ENCODE data around the gene COX19.
"Not testable (repeated sequence)": the region's sequence is repeated elsewhere in the genome, so short reads cannot be mapped to it uniquely, and the experiment has no call there.

Gene COX19

DNA sequence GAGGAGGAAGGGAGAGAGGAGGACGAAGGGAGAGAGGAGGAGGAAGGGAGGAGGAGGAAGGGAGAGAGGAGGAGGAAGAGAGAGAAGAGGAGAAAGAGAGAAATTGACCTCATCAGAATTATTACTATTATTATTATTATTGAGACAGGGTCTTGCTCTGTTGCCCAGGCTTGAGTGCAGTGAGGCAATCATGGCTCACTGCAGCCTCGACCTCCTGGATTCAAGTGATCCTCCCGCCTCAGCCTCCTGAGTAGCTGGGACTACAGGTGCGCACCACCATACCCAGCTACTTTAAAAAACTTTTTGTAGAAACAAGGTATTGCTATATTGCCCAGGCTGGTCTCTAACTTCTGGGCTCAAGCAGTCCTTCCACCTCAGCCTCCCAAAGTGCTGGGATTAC, 31.6 kb downstream of the COX19 start:
- H3K9me3 ChIP-seq (ENCODE audit: low read length); H2AFZ ChIP-seq (ENCODE audit: low read depth, low read length); H3K4me1 ChIP-seq (ENCODE audit: insufficient read depth, low read length); H3K4me3 ChIP-seq (ENCODE audit: low read length); H3K36me3 ChIP-seq (ENCODE audit: insufficient read depth, low read length): not testable (repeated sequence)
- peaks cover 14% of the 10 kb centered on the region for H3K27me3 ChIP-seq (ENCODE audit: insufficient read depth, low read length)

DNA sequence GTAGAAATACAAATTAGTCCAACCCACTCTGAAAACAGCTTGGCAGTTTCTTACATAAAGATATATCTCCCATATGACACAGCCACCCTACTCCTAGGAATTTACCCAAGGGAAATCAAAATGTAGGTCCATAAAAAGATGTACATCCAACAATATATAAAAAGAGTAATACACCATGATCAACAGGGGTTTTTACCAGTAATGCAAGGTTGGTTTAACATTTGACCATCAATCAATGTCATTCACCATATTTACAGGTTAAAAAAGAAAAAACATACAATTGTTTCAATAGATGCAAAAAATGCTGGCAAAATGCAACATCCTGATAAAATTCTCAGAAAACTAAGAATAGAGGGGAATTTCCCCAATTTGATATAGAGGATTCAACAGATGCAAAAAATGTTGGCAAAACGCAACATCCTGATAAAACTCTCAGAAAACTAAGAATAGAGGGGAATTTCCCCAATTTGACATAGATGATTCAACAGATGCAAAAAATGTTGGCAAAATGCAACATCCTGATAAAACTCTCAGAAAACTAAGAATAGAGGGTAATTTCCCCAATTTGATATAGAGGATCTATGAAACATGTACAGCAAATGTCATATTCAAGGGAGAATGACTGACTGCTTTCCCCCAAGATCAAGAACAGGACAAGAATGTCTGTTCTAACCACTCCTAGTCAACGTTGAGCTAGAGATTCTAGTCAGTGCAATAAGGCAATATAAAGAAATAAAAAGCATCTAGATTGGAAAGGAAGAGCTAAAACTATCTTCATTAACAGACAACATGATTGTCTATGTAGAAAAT, 34.5 kb downstream of the COX19 start:
- Histone ChIP-seq H3K27me3 (ENCODE audit: insufficient read depth, low read length) (peaks cover 14% of the 10 kb centered on the region), H3K4me1 (ENCODE audit: insufficient read depth, low read length) (no peaks in the 10 kb centered on the region), H3K4me3 (ENCODE audit: low read length) (no peak overlapping the region), H3K36me3 (ENCODE audit: insufficient read depth, low read length) (no peaks in the 10 kb centered on the region), H3K9me3 (ENCODE audit: low read length) (peaks cover 7% of the 10 kb centered on the region), H2AFZ (ENCODE audit: low read depth, low read length) (no peak overlapping the region)

- Histone ChIP-seq H3K9me3 (ENCODE audit: low read length) (peaks cover 7% of the 10 kb centered on the region), H3K27me3 (ENCODE audit: insufficient read depth, low read length) (peaks cover 10% of the 10 kb centered on the region), H3K4me3 (ENCODE audit: low read length) (no peak overlapping the region), H3K36me3 (ENCODE audit: insufficient read depth, low read length) (no peaks in the 10 kb centered on the region), H2AFZ (ENCODE audit: low read depth, low read length) (no peak overlapping the region), H3K4me1 (ENCODE audit: insufficient read depth, low read length) (no peaks in the 10 kb centered on the region)
Measured at GRCh38 chr7:939843-940242, 35.5 kb downstream of the COX19 start.

DNA sequence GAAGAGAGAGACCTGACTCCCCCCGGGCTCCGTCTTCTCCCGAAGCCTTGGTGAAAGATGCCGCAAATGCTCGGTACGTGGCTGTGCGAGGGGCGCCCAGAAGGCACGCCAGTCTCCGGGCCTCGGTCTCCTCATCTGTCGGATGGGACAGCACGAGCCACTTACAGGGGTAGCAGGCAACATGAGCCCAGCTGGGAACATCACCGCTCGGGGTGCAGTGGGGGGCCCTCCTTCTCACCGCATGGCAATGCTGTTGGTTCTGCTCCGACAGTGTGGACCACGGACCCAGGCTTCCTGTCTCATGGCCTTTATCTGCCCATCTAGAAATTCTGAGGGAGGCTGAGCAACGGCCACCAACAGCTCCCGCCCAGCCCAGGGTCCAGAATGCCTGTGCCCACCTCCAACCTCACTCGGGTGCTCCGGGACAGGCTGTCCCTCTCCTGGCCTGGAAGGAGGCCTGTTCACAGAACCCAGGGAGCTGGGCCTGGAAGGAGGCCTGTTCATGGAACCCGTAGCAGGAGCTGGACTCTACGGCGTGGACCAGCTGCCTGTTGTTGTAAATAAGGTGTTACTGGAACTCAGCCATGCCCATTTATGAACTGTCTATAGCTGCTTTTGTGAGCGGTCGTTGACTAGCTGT, 36.7 kb downstream of the COX19 start:
- H3K36me3 ChIP-seq (ENCODE audit: insufficient read depth, low read length) = no peaks in the 10 kb centered on the region
- peaks cover 7% of the 10 kb centered on the region for H3K9me3 ChIP-seq (ENCODE audit: low read length)
- H2AFZ ChIP-seq (ENCODE audit: low read depth, low read length) = no peak overlapping the region
- H3K4me1 ChIP-seq (ENCODE audit: insufficient read depth, low read length) = no peaks in the 10 kb centered on the region
- H3K27me3 ChIP-seq (ENCODE audit: insufficient read depth, low read length) = peaks cover 10% of the 10 kb centered on the region
- no peak overlapping the region for H3K4me3 ChIP-seq (ENCODE audit: low read length)

DNA sequence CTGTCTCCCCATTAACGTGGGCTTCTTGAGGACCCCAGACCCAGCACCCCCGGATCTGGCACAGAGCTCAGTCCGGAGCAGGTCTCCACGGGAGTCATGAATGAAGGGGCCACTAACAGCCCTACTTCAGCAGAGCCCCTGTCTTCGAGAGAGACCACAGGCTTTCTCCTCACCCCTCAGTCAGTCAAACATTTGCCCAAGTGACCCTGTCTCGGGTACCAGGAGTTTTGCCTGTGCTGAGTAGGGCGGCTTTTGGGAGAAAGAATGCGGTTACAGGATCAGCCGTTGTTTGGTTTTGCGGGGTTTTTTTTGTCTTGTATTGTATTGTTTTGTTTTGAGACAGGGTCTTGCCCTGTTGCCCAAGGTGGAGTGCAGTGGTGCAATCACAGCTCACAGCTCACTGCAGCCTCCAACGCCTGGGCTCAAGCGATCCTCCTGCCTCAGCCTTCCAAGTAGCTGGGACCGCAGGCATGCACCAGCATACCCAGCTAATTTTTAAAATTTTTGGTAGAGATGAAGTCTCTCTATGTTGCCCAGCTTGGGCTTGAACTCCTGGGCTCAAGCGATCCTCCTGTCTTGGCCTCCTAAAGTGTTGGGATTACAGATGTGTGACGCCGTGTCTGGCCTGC, 37.4 kb downstream of the COX19 start:
- Histone ChIP-seq H2AFZ (ENCODE audit: low read depth, low read length) (no peak overlapping the region), H3K27me3 (ENCODE audit: insufficient read depth, low read length) (peaks cover 10% of the 10 kb centered on the region), H3K9me3 (ENCODE audit: low read length) (peaks cover 7% of the 10 kb centered on the region), H3K36me3 (ENCODE audit: insufficient read depth, low read length) (no peaks in the 10 kb centered on the region), H3K4me3 (ENCODE audit: low read length) (no peak overlapping the region), H3K4me1 (ENCODE audit: insufficient read depth, low read length) (no peaks in the 10 kb centered on the region)

DNA sequence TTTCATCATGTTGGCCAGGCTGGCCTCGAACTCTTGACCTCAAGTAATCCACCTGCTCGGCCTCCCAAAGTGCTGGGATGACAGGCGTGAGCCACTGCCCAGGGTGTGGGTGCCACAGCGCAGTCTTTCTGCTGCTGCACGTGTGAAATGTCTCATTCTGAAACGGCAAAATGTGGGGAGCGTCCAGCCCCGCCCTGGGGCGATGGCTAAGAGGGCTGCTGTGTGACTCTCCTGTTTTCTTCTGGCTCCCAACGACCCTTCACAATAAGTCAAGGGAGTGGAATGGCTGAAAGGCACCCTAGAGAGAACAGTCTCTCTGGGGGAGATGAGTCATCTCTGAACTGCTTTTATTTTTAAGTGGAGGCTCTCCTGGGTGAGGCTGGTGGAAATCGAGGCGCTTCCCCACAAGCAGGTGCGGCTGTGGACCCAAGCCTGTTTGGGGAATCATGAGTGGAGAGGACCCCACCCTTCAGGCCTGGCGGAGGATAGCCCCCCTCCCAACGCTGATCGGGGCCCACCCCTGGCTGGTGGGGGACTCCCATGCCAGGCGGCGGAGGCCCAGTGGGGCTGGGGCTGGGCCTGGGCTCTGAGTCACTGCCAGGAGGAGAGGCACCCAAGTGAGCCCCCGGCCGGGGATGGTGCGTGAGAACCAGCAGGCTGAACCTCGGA, 38.8 kb downstream of the COX19 start:
- Histone ChIP-seq H3K4me1 (ENCODE audit: insufficient read depth, low read length) (no peaks in the 10 kb centered on the region), H3K9me3 (ENCODE audit: low read length) (peaks cover 7% of the 10 kb centered on the region), H3K4me3 (ENCODE audit: low read length) (no peak overlapping the region), H2AFZ (ENCODE audit: low read depth, low read length) (no peak overlapping the region), H3K27me3 (ENCODE audit: insufficient read depth, low read length) (peaks cover 7% of the 10 kb centered on the region), H3K36me3 (ENCODE audit: insufficient read depth, low read length) (no peaks in the 10 kb centered on the region)

- Histone ChIP-seq H3K4me1 (ENCODE audit: insufficient read depth, low read length) (no peaks in the 10 kb centered on the region), H3K27me3 (ENCODE audit: insufficient read depth, low read length) (peaks cover 4% of the 10 kb centered on the region), H2AFZ (ENCODE audit: low read depth, low read length) (no peak overlapping the region), H3K9me3 (ENCODE audit: low read length) (peaks cover 6% of the 10 kb centered on the region), H3K4me3 (ENCODE audit: low read length) (no peak overlapping the region), H3K36me3 (ENCODE audit: insufficient read depth, low read length) (no peaks in the 10 kb centered on the region)
Measured at GRCh38 chr7:935874-936385, 39.4 kb downstream of the COX19 start.

DNA sequence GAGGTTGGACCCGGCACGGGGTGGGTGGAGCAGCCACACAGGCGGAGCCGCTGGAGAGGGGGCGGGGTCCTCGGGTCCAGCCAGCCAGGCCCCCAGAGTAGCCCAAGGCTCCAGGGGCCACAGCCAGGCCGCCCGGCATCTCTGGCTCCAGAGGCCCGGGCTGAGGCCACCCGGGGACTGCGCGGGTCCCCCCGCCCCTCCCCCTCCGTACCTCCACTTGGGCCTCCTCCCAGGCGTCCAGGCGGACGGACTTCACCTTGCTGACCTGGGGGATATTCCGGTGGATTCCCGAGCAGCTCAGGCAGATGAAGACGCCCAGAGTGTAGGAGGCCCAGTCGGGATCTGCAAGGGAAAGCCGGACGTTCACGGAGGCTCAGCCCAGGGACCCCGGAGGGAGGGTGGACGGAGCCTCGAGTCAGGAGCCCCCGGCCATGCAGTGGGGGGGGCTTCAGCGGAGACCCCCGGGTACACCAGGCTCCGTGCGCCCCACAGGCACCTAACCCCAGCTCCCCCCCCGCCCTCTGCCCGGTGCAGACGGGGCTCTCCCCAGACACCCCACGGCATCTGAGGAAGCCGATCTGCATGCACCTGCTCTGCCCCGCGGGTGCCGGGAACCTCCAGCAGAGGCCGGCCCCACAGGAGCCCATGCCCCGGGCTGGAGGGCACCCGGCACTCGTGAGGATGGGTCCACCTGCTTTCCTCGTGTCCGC, 40.0 kb downstream of the COX19 start:
- no peaks in the 10 kb centered on the region for H3K36me3 ChIP-seq (ENCODE audit: insufficient read depth, low read length)
- no peaks in the 10 kb centered on the region for H3K4me1 ChIP-seq (ENCODE audit: insufficient read depth, low read length)
- no peaks in the 10 kb centered on the region for H3K27me3 ChIP-seq (ENCODE audit: insufficient read depth, low read length)
- peaks cover 6% of the 10 kb centered on the region for H3K9me3 ChIP-seq (ENCODE audit: low read length)
- no peak overlapping the region for H3K4me3 ChIP-seq (ENCODE audit: low read length)
- H2AFZ ChIP-seq (ENCODE audit: low read depth, low read length) = no peak overlapping the region

- H2AFZ ChIP-seq (ENCODE audit: low read depth, low read length) = no peak overlapping the region
- H3K9me3 ChIP-seq (ENCODE audit: low read length) = no peaks in the 10 kb centered on the region
- no peaks in the 10 kb centered on the region for H3K4me1 ChIP-seq (ENCODE audit: insufficient read depth, low read length)
- H3K36me3 ChIP-seq (ENCODE audit: insufficient read depth, low read length) = no peaks in the 10 kb centered on the region
- no peak overlapping the region for H3K4me3 ChIP-seq (ENCODE audit: low read length)
- H3K27me3 ChIP-seq (ENCODE audit: insufficient read depth, low read length) = no peaks in the 10 kb centered on the region
Measured at GRCh38 chr7:934469-935163, 40.7 kb downstream of the COX19 start.

DNA sequence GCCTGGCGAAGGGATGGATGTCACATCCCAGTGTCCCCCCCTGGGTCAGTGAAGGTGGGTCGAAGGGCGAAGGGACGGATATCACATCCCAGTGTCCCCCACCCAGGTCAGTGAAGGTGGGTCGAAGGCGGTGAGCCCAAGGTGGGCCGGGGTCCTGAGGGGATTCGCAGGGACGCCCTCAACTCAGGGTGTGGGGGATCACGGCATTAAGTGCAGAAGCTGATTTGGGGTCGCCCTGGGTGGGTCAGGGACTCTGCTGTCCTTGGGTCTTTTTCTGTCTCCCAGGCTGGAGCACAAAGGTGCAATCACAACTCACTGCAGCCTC, 42.7 kb downstream of the COX19 start:
- H3K9me3 ChIP-seq (ENCODE audit: low read length) = no peaks in the 10 kb centered on the region
- H3K4me1 ChIP-seq (ENCODE audit: insufficient read depth, low read length) = no peaks in the 10 kb centered on the region
- no peak overlapping the region for H2AFZ ChIP-seq (ENCODE audit: low read depth, low read length)
- no peaks in the 10 kb centered on the region for H3K27me3 ChIP-seq (ENCODE audit: insufficient read depth, low read length)
- no peaks in the 10 kb centered on the region for H3K36me3 ChIP-seq (ENCODE audit: insufficient read depth, low read length)
- no peak overlapping the region for H3K4me3 ChIP-seq (ENCODE audit: low read length)

DNA sequence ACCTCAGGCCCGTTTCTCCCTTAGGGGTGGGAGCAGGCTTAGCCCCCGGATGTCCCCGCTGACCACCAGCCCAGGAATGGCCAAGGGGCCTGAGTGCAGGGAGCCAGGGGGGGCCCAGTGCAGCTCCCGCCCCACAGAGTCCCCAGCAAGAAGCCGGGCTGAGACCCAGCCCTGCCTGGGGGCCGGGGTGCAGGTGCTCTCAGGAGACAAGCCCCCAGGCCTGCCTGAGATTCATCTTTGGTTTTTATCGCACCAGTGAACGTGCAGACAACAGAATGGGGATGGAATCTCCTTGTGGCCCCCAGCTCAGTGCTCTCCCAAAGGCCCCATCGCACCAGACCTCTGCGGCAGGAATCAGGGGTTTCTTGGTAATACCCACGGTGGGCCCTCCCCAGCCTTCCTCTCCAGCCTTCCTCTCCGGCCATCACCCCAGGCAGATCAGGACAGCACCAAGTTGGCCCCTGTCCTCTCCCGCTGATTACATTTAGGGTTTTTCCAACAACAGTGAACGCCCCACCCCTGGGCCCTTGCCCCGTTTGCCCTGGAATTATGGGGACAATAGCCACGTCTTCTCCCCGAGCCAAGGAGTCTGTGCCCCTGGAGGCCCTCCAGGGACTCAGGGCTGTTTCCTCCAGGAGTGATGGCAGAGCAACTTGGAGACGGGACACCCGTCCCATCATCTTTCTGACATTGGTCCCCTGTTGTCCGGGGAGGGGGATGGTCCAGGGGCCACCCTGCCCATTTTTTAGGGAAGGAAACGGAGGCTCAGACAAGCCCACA, 43.3 kb downstream of the COX19 start:
- no peak overlapping the region for H3K4me3 ChIP-seq (ENCODE audit: low read length)
- H3K27me3 ChIP-seq (ENCODE audit: insufficient read depth, low read length) = no peaks in the 10 kb centered on the region
- no peak overlapping the region for H2AFZ ChIP-seq (ENCODE audit: low read depth, low read length)
- no peaks in the 10 kb centered on the region for H3K36me3 ChIP-seq (ENCODE audit: insufficient read depth, low read length)
- H3K9me3 ChIP-seq (ENCODE audit: low read length) = no peaks in the 10 kb centered on the region
- H3K4me1 ChIP-seq (ENCODE audit: insufficient read depth, low read length) = no peaks in the 10 kb centered on the region
